ENCODE data around the gene KCNK3. TPM values are rescaled to one million over a fixed set of nuclear protein-coding genes. Genes with fewer than 3 reads are reported as not detected.

Gene KCNK3
- total and polyA plus RNA-seq, 4 donors, result 6.7 to 29.9 (median 20.0) TPM

GRCh38 chr2:26646986-26647672 lies 45.4 kb upstream of the KCNK3 start:
- Histone ChIP-seq H3K36me3 (ENCODE audit: control insufficient read depth in 4 of 4, insufficient read depth in 4 of 4, low read length in 4 of 4) (no peaks in the 10 kb centered on the region), H3K4me3 (no peak overlapping the region), H3K9me3 (ENCODE audit: control insufficient read depth in 4 of 4, insufficient read depth in 3 of 4, low read length in 3 of 4) (no peaks in the 10 kb centered on the region), H3K27me3 (ENCODE audit: control insufficient read depth in 3 of 3, insufficient read depth in 3 of 3, low read length in 2 of 3) (no peaks in the 10 kb centered on the region), H3K27ac (ENCODE audit: low read depth in 1 of 2, low read length in 1 of 2) (no peak overlapping the region), H3K4me1 (ENCODE audit: control insufficient read depth in 5 of 5, insufficient read depth in 5 of 5, low read length in 5 of 5) (peaks cover 0 to 48% (median 5%) of the 10 kb centered on the region in 5 donors), H3K9ac (ENCODE audit: insufficient read depth in 1 of 2, low read length in 2 of 2) (no peak overlapping the region)
- WGBS, 2 donors, result 81 to 82% methylated on average over 6 of the region's 6 CpGs
- DNase-seq (no peak), ATAC-seq (ENCODE audit: insufficient read depth, low FRiP score) (no peak)
- TF ChIP-seq CTCF (IDR thresholded peaks at IDR 0.05; ENCODE audit: control extremely low read depth, extremely low read depth), result no peak

- DNase-seq (no peak), ATAC-seq (ENCODE audit: insufficient read depth, low FRiP score) (no peak)
- Histone ChIP-seq H3K9me3 (ENCODE audit: control insufficient read depth in 4 of 4, insufficient read depth in 3 of 4, low read length in 3 of 4) (no peaks in the 10 kb centered on the region), H3K4me1 (ENCODE audit: control insufficient read depth in 5 of 5, insufficient read depth in 5 of 5, low read length in 5 of 5) (peaks cover 0 to 56% (median 7%) of the 10 kb centered on the region in 5 donors), H3K4me3 (no peak overlapping the region), H3K27ac (ENCODE audit: low read depth in 1 of 2, low read length in 1 of 2) (no peak overlapping the region), H3K9ac (ENCODE audit: insufficient read depth in 1 of 2, low read length in 2 of 2) (no peak overlapping the region), H3K27me3 (ENCODE audit: control insufficient read depth in 3 of 3, insufficient read depth in 3 of 3, low read length in 2 of 3) (no peaks in the 10 kb centered on the region), H3K36me3 (ENCODE audit: control insufficient read depth in 4 of 4, insufficient read depth in 4 of 4, low read length in 4 of 4) (no peaks in the 10 kb centered on the region)
- WGBS, 2 donors, result 80 to 85% methylated on average over 3 of the region's 3 CpGs
- no peak for TF ChIP-seq CTCF (IDR thresholded peaks at IDR 0.05; ENCODE audit: control extremely low read depth, extremely low read depth)
These were observed 44.5 kb upstream of the KCNK3 start for GRCh38 chr2:26647981-26648380.

GRCh38 chr2:26648516-26648915 lies 44.0 kb upstream of the KCNK3 start:
- H3K27ac ChIP-seq (ENCODE audit: low read depth in 1 of 2, low read length in 1 of 2), result no peak overlapping the region
- no peaks in the 10 kb centered on the region for H3K9me3 ChIP-seq (ENCODE audit: control insufficient read depth in 4 of 4, insufficient read depth in 3 of 4, low read length in 3 of 4)
- ATAC-seq (ENCODE audit: insufficient read depth, low FRiP score) (no peak), DNase-seq (no peak)
- H3K36me3 ChIP-seq (ENCODE audit: control insufficient read depth in 4 of 4, insufficient read depth in 4 of 4, low read length in 4 of 4), result no peaks in the 10 kb centered on the region
- 84 to 87% methylated on average over 6 of the region's 6 CpGs for whole genome bisulfite sequencing, 2 donors
- H3K9ac ChIP-seq (ENCODE audit: insufficient read depth in 1 of 2, low read length in 2 of 2), result no peak overlapping the region
- no peaks in the 10 kb centered on the region for H3K27me3 ChIP-seq (ENCODE audit: control insufficient read depth in 3 of 3, insufficient read depth in 3 of 3, low read length in 2 of 3)
- no peak overlapping the region for H3K4me3 ChIP-seq
- peaks cover 0 to 62% (median 10%) of the 10 kb centered on the region in 5 donors for H3K4me1 ChIP-seq (ENCODE audit: control insufficient read depth in 5 of 5, insufficient read depth in 5 of 5, low read length in 5 of 5)
- no peak for TF ChIP-seq CTCF (IDR thresholded peaks at IDR 0.05; ENCODE audit: control extremely low read depth, extremely low read depth)

- no peak overlapping the region for H3K4me3 ChIP-seq
- no peaks in the 10 kb centered on the region for H3K27me3 ChIP-seq (ENCODE audit: control insufficient read depth in 3 of 3, insufficient read depth in 3 of 3, low read length in 2 of 3)
- no peaks in the 10 kb centered on the region for H3K9me3 ChIP-seq (ENCODE audit: control insufficient read depth in 4 of 4, insufficient read depth in 3 of 4, low read length in 3 of 4)
- peaks cover 0 to 70% (median 12%) of the 10 kb centered on the region in 5 donors for H3K4me1 ChIP-seq (ENCODE audit: control insufficient read depth in 5 of 5, insufficient read depth in 5 of 5, low read length in 5 of 5)
- TF ChIP-seq CTCF (IDR thresholded peaks at IDR 0.05; ENCODE audit: control extremely low read depth, extremely low read depth), result no peak
- no peak overlapping the region for H3K27ac ChIP-seq (ENCODE audit: low read depth in 1 of 2, low read length in 1 of 2)
- H3K36me3 ChIP-seq (ENCODE audit: control insufficient read depth in 4 of 4, insufficient read depth in 4 of 4, low read length in 4 of 4), result no peaks in the 10 kb centered on the region
- ATAC-seq (ENCODE audit: insufficient read depth, low FRiP score), result no peak
- H3K9ac ChIP-seq (ENCODE audit: insufficient read depth in 1 of 2, low read length in 2 of 2), result peak overlapping the region in 1 of 2 donors; percentile 37
- peak in 1 of 3 donors; percentile 58 for DNase-seq
- WGBS, 2 donors, result 66 to 76% methylated on average over 7 of the region's 7 CpGs
These were observed 43.2 kb upstream of the KCNK3 start for GRCh38 chr2:26649322-26649721.

All from lung (tissue), 12 donors.